Upper lobe of left lung (tissue), 4 donors: ENCODE data around the gene KCNH1.

Experiments
- CTCF ChIP-seq, 6 experiments: fragments of 450-650 bp in 4 of 6; fragments of 200-600 bp in 2 of 6; sonication (generic) in 2 of 6; IDR thresholded peaks; one replicate each; pipeline ENCODE4 v1.5.1; 2016 to 2019; ENCODE audit warnings: antibody characterized with exemption in 6 of 6
- EP300 ChIP-seq, 4 donors: sonication (generic); formaldehyde crosslinking; IDR thresholded peaks; one replicate each; pipeline ENCODE4 v1.5.1; 2017; ENCODE audit warnings: antibody characterized with exemption in 4 of 4, control low read depth in 2 of 4
- POLR2A ChIP-seq, 4 donors: fragments of 450-650 bp; IDR thresholded peaks; one replicate each; pipeline ENCODE4 v1.5.1; 2016 to 2017; ENCODE audit warnings: antibody characterized with exemption in 4 of 4, mild to moderate bottlenecking in 2 of 4
- POLR2AphosphoS5 ChIP-seq, 2 donors: sonication (generic); formaldehyde crosslinking; IDR thresholded peaks; one replicate each; pipeline ENCODE4 v1.5.1; 2017; ENCODE audit warnings: antibody characterized with exemption in 2 of 2

DNA sequence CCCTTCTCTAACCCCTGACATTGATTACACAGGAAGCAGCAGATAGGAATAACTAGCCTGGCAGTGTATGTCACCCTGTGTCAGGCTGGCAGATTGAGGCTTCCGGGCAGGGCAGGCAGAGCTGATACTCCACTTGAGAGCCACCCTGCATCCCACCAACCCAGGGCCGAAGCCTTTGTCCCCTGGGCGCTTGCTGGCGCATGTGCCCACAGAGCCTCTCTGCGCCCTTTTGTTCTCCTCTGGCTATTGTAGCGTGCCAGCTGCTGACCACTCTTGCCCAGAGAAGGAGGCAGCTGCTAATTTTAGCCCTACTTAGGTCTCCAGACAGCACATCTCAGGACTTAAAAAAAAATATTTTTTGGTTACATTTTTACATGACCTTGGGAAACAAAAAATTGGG lies 500.3 kb downstream of the KCNH1 start:
- TF ChIP-seq CTCF (IDR thresholded peaks at IDR 0.05) (no peak), POLR2AphosphoS5 (IDR thresholded peaks at IDR 0.05) (no peak), POLR2A (IDR thresholded peaks at IDR 0.05) (no peak), EP300 (IDR thresholded peaks at IDR 0.05) (no peak)
